HG02588 (cell line): Measurements from ENCODE around the gene PIGM.

Experiments used
- ATAC-seq: cut with Tn5 transposase; IDR thresholded peaks from one replicate; pipeline ENCODE4 v1.9.1; 2021; ENCODE audit warnings: mild to moderate bottlenecking, moderate library complexity; ENCODE audit not compliant: unreplicated experiment

PIGM gene

DNA sequence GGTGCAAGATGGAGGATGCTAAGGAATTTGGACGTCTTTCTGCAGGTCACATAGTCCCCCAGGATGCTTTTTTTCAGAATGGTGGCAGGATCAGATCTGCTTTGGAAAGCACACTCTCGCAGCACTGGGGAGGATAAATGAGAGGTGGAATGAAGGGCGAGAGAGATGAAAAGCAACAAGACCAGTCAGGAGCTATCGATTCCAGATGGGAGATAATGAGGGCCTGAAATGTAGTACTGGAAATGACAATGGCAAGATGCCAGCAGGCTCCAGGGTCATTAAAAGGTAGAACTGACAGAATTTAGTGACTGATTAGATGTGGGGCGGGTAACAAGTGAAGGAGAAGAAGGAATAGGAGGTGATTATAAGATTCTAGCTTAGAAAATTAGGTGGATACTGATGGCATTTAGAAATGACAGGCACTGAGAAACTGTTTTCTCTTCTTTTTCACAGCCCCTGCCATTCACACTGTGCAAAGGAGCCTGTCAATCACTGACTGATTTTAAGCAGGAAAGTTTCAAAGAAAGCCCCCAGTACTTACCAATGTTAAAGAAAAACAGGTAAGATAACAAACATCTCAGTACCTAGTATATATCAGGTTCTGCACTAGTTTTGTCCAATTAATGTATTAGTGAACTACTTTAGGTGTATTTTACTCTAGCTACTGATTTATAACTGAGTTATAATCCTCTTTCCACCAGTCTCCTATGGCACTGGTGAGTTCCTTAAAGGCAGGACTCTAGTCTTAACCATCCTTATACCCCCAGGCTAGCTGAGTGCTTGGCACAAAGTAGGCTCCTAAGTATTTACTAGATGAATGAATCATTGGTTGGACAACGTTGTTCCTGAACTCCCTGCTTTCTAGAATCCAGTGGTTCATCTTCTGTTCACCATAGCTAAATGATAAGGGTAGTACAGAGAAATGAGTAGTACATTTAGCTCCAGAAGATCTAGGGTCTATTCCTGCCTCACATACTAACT is 9.2 kb downstream of the PIGM start:
- ATAC-seq = no peak

GRCh38 chr1:160021376-160022074 is 10.3 kb downstream of the PIGM start:
- ATAC-seq = no peak

- ATAC-seq = no peak
Measured at GRCh38 chr1:160020196-160020595, 11.6 kb downstream of the PIGM start.

GRCh38 chr1:160018900-160019299 is 12.9 kb downstream of the PIGM start:
- no peak for ATAC-seq

DNA sequence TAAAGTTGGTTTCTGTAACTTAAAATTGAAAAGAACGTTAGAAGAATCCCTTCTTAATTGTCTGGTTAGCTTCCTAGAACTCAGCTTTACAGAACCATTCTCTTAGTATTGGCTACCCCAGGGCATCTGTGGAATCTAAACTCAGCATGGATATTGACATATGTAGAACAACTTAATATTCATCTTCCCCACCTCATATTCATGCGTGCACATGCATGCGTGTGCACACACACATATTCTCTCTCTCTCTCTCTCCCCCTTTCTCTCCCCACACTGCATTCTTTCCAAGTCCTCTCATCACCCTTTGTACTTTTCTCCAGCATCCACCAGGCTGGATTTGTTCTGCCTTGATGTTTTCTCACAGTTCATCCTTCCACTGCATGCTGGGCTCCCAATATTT is 13.4 kb downstream of the PIGM start:
- no peak for ATAC-seq

DNA sequence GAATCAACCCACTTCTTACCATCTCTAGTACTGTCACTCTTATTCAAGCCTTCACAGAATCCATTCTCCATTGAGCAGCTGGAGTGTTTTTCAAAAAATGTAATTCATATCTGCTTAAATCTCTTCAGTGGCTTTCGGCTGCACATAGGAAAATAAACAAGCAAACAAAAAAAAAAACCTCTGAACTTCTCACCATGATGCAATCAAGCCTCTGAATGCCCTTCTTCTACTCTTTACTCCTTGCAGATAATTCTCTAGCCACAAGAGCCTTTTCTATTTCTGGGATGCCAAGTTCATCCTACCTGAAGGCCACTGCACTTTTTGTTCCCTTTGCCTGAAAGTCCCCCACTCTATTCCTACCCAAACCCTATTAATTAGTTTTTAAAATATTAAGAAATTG is 14.2 kb downstream of the PIGM start:
- no peak for ATAC-seq

DNA sequence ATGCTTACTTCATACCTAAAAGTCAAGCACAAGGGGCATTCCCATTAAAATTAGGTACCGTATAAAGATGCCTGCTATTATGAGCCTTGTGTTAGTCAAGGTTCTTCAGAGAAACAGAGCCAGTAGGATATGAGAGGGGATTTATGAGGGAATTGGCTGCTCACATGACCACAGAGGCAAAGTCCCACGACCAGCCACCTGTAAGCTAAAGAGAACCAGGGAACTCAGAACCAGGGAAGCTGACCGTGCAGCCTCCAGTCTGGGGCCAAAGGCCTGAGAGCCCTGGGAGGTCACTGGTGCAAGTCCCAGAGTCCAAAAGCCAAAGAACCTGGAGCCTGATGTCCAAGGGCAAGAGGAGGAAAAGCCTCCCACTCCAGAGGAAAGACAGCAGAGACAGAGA is 20.0 kb downstream of the PIGM start:
- no peak for ATAC-seq

DNA sequence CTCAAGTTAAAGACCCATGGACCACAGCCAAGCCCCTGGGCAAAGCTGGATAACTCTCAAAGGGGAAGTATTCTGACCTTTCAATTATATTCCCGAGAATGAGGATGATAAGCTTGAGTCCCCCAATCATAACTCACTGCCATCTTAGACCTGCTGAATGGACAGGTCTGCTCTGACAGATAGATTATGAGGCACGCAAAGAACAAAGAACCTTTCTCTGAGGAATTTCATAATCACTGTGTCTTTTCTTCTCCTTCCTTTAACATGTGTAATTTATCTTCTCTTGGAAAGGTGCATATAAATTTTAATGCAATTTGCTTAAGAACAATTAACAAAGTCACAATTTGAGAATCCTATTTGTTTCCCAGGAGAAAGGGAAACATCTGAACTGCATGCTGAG is 22.0 kb downstream of the PIGM start:
- no peak for ATAC-seq

GRCh38 chr1:160009081-160009480 is 22.7 kb downstream of the PIGM start:
- no peak for ATAC-seq

DNA sequence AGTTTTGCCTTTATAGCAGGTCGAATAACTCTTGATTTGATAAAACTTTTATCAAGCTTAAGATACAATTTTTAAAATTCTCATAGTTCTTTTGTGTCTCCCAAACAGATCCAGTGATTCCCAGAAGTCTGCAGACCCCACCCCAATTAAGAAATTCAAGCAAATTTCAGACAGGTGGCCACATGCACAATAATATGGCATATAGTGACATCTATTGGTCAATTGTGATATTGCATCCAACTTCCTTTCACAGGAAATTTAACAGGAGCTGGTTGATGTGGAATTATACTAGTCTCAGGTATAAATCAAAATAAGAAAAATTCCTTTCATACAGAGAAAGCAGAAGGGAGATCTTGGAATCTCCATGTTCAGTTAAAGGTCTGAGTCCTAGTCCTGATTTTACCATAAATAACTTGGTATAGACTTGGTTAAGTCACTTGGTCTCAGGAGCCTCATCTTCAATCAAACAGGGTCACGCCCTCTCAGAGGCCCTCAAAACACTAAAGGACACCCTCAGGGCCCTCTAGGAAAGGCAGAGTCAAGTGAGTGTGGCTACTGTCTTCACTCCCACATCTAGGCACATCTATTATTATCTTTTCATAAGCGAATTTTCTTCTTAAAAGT is 24.1 kb downstream of the PIGM start:
- ATAC-seq = no peak

DNA sequence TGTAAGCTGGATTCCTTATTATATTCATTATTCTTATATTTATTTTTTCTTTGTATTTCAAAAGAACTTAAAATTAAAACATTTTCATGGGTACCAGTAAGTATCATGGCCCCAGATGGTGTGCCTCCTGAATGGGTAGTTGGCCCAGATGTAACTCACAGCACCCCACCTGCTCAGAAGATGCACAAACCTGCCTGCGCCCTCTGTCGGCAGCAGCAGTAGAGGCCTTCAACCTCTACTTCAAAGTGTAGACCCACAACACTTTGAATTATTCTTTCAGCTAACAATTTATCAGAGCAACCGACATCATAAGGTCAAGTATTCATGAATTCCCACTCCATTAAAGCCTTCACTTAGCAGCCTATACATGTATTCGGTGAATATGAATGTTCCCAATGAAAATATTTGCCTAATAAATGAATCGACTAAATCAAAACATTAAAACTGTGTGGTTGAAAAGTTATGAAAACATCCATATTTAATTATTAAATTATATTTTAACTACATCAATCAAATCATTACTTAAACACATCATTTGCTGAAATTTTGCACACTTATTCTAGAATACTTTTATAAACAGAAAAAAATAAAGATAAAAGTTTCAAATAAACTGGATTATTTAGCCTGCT is 25.4 kb downstream of the PIGM start:
- no peak for ATAC-seq

DNA sequence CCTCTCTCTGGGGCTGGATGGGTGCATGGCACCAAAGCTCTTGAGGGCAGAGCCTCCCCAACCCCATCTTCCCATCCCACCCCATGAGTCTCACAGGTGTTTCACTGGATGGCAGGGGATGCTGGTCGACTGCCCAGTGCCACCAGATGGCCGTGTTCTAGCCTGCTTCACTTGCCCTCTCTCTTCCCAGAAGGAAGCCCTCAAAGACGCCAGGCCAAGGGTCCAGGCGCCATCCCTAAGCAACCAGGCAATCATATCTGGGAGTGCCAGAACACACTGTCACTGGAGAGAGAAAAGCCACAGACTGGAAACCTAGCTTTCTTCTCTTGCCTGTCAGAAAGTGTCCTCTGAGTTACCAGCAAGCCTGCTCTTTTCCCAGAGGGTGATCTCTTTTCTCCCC is 26.7 kb downstream of the PIGM start:
- no peak for ATAC-seq

GRCh38 chr1:160004425-160004824 is 27.4 kb downstream of the PIGM start:
- no peak for ATAC-seq

GRCh38 chr1:160004001-160004400 is 27.8 kb downstream of the PIGM start:
- ATAC-seq = no peak

DNA sequence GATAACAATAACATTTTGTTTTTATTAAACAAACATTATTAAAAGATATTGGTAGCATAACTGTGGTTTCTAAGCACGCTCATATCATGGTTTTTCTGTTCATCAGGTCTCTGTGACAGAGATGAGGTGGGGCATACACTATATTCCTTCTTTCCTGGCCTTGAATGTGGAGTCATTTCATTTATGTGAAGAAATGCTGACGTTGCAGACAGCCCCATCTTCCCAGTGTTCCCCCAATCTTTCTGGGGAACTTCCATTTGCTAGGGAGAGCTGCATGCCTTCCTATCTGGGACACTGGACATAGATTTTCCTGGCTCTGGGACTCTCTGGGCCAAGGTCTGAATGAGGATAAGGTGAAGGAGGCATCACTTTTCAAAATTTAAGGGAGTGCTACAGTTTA is 30.4 kb downstream of the PIGM start:
- ATAC-seq = no peak

DNA sequence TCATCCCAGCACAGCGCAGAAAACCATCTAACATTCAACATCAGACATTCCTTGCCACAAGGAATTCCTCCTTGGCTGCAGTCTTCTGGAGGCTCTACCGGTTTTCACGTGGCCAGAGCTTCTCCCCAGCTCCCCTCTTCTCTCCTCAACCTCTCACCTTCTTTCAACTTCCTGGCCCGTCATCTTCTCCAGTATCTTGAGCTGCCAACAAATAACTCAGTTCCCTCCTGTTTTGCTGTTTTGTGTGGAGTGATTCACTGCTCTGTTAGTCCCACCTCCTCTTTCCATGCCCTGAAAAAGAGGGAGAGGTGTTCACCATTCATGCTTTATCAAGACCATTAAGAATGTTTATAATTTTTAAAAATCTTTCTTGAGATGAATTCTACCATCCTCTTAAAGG is 32.6 kb downstream of the PIGM start:
- no peak for ATAC-seq

DNA sequence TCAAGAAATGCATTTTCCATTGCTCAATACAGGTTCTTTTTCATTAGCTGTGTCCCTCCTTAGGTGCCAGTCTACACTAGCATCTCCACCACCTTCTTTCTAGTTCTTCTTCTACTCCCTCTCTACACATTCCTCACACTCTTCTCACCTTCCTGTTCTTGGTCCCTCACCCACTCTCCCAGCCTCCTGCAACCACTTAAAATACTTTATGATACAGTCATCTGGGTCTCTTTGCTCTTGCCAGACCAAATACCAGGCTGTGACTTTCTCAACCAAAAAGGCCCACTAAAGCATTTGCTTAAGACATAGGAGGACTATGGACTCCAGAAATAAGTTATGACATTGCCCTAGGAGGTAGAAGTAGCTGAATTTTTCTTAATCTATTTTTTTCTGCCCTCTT is 35.1 kb downstream of the PIGM start:
- ATAC-seq = no peak

DNA sequence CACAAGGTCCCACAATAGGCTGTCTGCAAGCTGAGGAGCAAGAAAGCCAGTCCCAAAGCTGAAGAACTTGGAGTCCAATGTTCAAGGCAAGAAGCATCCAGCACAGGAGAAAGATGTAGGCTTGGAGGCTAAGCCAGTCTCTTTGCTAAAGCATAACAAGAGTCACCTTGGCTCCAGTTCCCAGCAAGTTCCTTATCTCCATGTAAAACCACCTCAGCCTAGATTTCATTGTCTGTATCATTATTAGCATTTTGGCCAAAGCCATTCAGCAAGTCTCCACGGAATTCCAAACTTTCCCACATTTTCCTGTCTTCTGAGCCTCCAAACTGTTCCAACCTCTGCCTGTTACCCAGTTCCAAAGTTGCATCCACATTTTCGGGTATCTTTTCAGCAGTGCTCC is 36.9 kb downstream of the PIGM start:
- ATAC-seq = no peak

DNA sequence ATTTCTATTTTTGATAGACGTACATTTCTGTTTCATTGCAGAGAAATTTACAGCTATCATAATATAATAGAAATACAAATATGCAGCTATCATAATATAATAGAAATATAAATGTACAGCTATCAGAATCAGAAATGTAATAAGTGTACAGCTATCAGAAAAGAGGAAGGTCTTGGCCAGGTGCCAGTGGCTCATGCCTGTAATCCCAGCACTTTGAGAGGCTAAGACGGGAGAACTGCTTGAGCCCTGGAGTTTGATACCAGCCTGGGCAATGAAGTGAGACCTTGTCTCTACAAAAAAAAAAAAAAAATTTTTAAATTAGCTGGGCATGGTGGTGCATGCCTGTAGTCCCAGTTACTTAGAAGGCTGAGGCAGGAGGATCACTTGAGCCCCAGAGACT is 37.9 kb downstream of the PIGM start:
- no peak for ATAC-seq

DNA sequence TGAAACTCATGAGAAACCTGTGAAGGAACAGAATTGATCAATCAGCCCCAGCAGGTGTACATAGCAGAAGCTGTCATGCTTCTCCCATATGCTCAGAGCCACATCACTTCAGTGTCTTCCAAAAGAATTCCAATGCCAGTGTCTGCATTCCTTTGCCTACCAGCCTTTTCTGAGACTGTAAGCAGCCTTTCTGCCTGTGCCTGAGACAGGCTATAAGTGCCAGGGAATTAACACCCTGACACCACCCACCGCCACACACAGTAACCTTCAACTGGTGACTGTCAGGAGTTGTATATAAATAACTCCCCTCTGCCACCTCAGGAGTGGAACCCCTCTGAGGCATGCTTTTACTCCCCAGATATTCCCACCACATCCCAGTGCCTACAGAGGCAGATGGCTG is 39.6 kb downstream of the PIGM start:
- no peak for ATAC-seq

- ATAC-seq = no peak
Measured at GRCh38 chr1:159991513-159991912, 40.3 kb downstream of the PIGM start.
